Sigmoid colon (tissue), 7 donors: ENCODE data around the gene SYNGR1. TPM values are rescaled to one million over a fixed set of nuclear protein-coding genes. Genes with fewer than 3 reads are reported as not detected.

Source experiments
- DNase-seq: peaks from one replicate; pipeline ENCODE4 v3.0.0-alpha.2; 2019
- H3K27ac ChIP-seq, 4 donors: fragments of 200-600 bp; sonication (generic); one replicate each; pipeline ENCODE4 v1.5.1; 2016 to 2019; ENCODE audit warnings: mild to moderate bottlenecking in 1 of 4
- H3K27me3 ChIP-seq, 3 donors: fragments of 200-600 bp; sonication (generic); one replicate each; pipeline ENCODE4 v1.5.1; 2019; ENCODE audit warnings: mild to moderate bottlenecking in 1 of 3
- H3K36me3 ChIP-seq, 4 donors: fragments of 200-600 bp; sonication (generic); one replicate each; pipeline ENCODE4 v1.5.1; 2016 to 2019
- H3K4me1 ChIP-seq, 4 donors: fragments of 200-600 bp; sonication (generic); one replicate each; pipeline ENCODE4 v1.5.1; 2017 to 2019
- H3K4me3 ChIP-seq, 4 donors: fragments of 200-600 bp; sonication (generic); one replicate each; pipeline ENCODE4 v1.5.1; 2017 to 2019; ENCODE audit warnings: mild to moderate bottlenecking in 2 of 4, moderate library complexity in 1 of 4
- H3K9me3 ChIP-seq, 4 donors: fragments of 200-600 bp in 3 of 4; sonication (generic) in 3 of 4; one replicate each; pipeline versions ENCODE4 v1.5.1 to v1.6.1; 2013 to 2019
- EP300 ChIP-seq, 4 donors: sonication (generic); formaldehyde crosslinking; IDR thresholded peaks; one replicate each; pipeline ENCODE4 v1.6.1; 2017; ENCODE audit warnings: antibody characterized with exemption in 4 of 4
- POLR2A ChIP-seq, 2 donors: fragments of 450-650 bp; IDR thresholded peaks; one replicate each; pipeline ENCODE4 v1.6.1; 2016; ENCODE audit warnings: antibody characterized with exemption in 2 of 2, mild to moderate bottlenecking in 2 of 2, moderate library complexity in 2 of 2
- POLR2AphosphoS5 ChIP-seq, 4 donors: sonication (generic); formaldehyde crosslinking; IDR thresholded peaks; one replicate each; pipeline ENCODE4 v1.6.1; 2017; ENCODE audit warnings: antibody characterized with exemption in 4 of 4
- WGBS, 2 donors: extraction: QIAGEN DNeasy Blood & Tissue Kit; methylation state at CpG; one replicate each; pipeline ENCODE4 v1.1.7; 2013; 5-methylcytosine and 5-hydroxymethylcytosine counted together
- intact Hi-C: fragments of 100-400 bp; cut with DNase I; formaldehyde crosslinking; loops from one replicate; pipeline ENCODE4 v1.15.1; 2023
- polyA plus RNA-seq, 3 donors: library from polyadenylated mRNA; stranded (reverse); fragments of 200-250 nt; gene quantifications; one replicate each; pipeline ENCODE4 v1.2.3, GENCODE V29; 2013
- total RNA-seq, 4 donors: library from RNA; depleted of rRNA; stranded (reverse); fragments of >200 nt; gene quantifications; one replicate each; pipeline ENCODE4 v1.1.0, GENCODE V29; 2016
- TF ChIP-seq, protein P1 (sequence below), 4 experiments: fragments of 450-650 bp in 3 of 4; fragments of 200-600 bp in 1 of 4; IDR thresholded peaks; one replicate each; pipeline ENCODE4 v1.5.1; 2016 to 2019; ENCODE audit warnings: antibody characterized with exemption in 4 of 4, mild to moderate bottlenecking in 3 of 4, moderate library complexity in 2 of 4
- donor health status: healthy with polysubstance abuse.
- donor health status: Bipolar disorder and iron deficiency.
- donor health status: healthy.

Gene SYNGR1
- total and polyA plus RNA-seq, 7 donors: 0.69 to 29.4 (median 14.5) TPM

DNA sequence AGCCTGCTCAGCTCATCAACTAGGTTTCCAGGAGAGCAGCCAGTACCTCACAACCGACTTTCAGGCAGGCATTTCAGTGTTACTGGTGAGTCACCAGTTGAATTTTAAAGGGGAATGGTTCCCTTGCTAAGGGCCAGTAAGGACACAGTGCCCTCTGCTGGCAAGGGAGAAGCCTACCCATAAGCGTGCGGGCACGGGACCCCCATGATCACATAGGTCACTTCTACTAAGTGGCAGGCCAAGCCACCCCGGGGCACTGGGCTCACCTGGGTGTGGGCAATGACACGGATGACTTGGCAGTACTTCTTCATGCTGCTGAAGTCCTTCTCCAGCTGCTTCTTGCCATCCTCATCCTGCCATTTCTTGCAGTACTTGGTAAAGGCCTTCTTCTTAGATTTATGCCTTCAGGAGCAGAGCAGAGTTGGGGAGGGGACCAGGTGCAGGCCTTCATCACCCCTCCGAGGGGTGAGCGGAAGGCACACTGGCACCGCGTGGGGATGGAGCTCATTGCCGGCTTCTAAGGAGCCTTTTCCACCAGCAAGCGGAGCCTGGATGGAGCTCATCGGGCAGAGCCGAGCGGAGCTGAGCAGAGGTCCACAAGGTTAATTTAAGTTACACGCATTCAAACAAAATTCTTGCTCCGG, 33.2 kb upstream of the SYNGR1 start:
- DNase-seq: peak; percentile 89
- H3K36me3 ChIP-seq: peaks cover 50 to 67% (median 58%) of the 10 kb centered on the region in 4 donors
- peaks cover 0 to 56% (median 44%) of the 10 kb centered on the region in 4 donors for H3K4me1 ChIP-seq
- intact Hi-C loops: loop anchor here (1.0 to 5.0 kb wide), 4 partner anchors 145 to 614 kb away; partner anchors contain the start of genes APOBEC3C and JOSD1
- H3K4me3 ChIP-seq: peak overlapping the region in 2 of 4 donors; percentile 3 to 22
- H3K9me3 ChIP-seq: no peaks in the 10 kb centered on the region
- H3K27ac ChIP-seq: peak overlapping the region; percentile 68 to 99 (median 92)
- TF ChIP-seq, protein P1, sequence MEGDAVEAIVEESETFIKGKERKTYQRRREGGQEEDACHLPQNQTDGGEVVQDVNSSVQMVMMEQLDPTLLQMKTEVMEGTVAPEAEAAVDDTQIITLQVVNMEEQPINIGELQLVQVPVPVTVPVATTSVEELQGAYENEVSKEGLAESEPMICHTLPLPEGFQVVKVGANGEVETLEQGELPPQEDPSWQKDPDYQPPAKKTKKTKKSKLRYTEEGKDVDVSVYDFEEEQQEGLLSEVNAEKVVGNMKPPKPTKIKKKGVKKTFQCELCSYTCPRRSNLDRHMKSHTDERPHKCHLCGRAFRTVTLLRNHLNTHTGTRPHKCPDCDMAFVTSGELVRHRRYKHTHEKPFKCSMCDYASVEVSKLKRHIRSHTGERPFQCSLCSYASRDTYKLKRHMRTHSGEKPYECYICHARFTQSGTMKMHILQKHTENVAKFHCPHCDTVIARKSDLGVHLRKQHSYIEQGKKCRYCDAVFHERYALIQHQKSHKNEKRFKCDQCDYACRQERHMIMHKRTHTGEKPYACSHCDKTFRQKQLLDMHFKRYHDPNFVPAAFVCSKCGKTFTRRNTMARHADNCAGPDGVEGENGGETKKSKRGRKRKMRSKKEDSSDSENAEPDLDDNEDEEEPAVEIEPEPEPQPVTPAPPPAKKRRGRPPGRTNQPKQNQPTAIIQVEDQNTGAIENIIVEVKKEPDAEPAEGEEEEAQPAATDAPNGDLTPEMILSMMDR (IDR thresholded peaks at IDR 0.05): peak; percentile 79 to 87 (median 84)
- no peak for TF ChIP-seq POLR2A (IDR thresholded peaks at IDR 0.05)
- TF ChIP-seq EP300 (IDR thresholded peaks at IDR 0.05): no peak
- TF ChIP-seq POLR2AphosphoS5 (IDR thresholded peaks at IDR 0.05): peak in 3 of 4 donors; percentile 28 to 64 (median 38)
- WGBS, 2 donors: 41 to 52% methylated on average over 17 of the region's 17 CpGs
- no peaks in the 10 kb centered on the region for H3K27me3 ChIP-seq

DNA sequence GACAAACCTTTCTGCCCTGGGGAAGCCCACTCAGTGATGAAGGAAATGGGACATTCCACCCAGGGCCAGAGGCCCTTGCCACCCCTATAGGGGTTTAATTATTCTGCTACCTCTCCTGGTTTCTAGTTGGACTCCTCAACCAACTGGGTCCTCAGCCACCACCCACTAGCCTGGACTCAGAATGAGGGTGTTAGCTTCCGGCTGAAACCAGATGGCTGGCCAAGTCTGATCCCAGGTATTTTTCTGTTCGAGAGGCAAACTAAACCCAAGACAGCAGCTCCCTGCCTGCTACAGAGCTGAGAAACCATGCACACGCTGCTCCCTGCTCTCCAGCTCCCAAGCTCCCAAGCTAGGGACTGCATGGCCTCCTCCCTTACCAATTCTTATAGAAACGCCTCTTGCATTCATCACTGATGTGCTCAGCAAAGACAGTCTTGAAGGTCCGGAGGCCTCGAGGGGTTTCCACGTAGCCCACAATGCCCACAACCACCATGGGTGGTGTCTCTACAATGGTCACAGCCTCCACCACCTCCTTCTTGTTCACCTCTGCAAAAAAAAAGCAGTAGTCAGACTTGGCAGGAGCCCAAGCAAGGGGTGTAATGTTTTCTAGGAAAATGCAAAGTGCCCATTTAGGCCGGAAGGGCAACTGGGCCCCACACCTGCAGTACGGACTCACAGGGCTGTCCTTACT, 32.6 kb upstream of the SYNGR1 start:
- no peak for DNase-seq
- 18 to 52% methylated on average over 9 of the region's 9 CpGs for WGBS, 2 donors
- intact Hi-C loops: loop anchor here (1.0 to 5.0 kb wide), 4 partner anchors 146 to 615 kb away; partner anchors contain the start of genes APOBEC3C and JOSD1
- Histone ChIP-seq H3K4me1 (peaks cover 0 to 56% (median 44%) of the 10 kb centered on the region in 4 donors), H3K4me3 (peak overlapping the region in 1 of 4 donors; percentile 83), H3K27ac (peak overlapping the region; percentile 92 to 99 (median 96)), H3K9me3 (no peaks in the 10 kb centered on the region), H3K27me3 (no peaks in the 10 kb centered on the region), H3K36me3 (peaks cover 45 to 60% (median 53%) of the 10 kb centered on the region in 4 donors)
- TF ChIP-seq POLR2A (IDR thresholded peaks at IDR 0.05) (no peak), EP300 (IDR thresholded peaks at IDR 0.05) (no peak), POLR2AphosphoS5 (IDR thresholded peaks at IDR 0.05) (no peak)
- TF ChIP-seq, protein P1 (IDR thresholded peaks at IDR 0.05): no peak

DNA sequence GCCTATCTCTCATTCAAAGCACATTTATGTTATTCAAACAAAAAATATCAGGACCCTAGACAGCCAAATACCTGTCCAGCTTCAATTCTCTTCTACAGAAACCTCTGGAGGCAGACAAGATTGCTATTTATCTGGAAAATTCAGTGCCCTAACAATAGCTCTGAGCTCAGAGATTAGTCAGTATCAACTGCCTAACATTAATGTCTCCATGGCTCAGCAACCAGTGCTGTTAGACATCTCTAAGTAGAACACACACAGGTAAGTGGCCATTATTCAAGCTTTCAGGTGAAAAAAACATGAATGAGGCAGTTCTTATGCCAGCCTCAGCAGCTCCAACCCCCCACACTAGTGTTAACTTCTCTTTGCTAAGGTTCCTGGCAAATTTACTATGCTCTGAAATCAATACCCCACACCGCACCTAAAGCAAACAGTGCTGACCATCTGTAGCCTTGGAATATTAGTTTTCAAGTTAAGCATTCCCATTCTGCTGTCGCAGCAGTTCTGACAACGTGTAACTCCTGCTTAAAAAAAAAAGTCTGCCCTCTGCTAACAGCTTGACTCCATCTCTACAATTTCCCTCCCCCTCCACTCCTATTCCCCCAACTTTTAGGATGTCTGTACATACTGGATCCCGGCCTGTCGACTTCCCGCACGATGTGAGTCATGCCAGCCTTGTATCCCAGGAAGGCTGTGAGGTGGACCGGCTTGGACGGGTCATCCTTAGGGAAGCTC, 31.9 kb upstream of the SYNGR1 start:
- intact Hi-C loops: loop anchor here (1.0 to 5.0 kb wide), 6 partner anchors 147 to 616 kb away; partner anchors contain the start of genes APOBEC3C, CBX6, CBX7 and JOSD1
- Histone ChIP-seq H3K36me3 (peaks cover 37 to 53% (median 46%) of the 10 kb centered on the region in 4 donors), H3K27ac (peak overlapping the region; percentile 92 to 99 (median 96)), H3K27me3 (no peaks in the 10 kb centered on the region), H3K4me3 (peak overlapping the region in 3 of 4 donors; percentile 61 to 83 (median 72)), H3K4me1 (peaks cover 0 to 56% (median 44%) of the 10 kb centered on the region in 4 donors), H3K9me3 (no peaks in the 10 kb centered on the region)
- 5 to 32% methylated on average over 9 of the region's 9 CpGs for WGBS, 2 donors
- TF ChIP-seq, protein P1 (IDR thresholded peaks at IDR 0.05): no peak
- TF ChIP-seq POLR2AphosphoS5 (IDR thresholded peaks at IDR 0.05): peak in 1 of 4 donors; percentile 14
- DNase-seq: no peak

DNA sequence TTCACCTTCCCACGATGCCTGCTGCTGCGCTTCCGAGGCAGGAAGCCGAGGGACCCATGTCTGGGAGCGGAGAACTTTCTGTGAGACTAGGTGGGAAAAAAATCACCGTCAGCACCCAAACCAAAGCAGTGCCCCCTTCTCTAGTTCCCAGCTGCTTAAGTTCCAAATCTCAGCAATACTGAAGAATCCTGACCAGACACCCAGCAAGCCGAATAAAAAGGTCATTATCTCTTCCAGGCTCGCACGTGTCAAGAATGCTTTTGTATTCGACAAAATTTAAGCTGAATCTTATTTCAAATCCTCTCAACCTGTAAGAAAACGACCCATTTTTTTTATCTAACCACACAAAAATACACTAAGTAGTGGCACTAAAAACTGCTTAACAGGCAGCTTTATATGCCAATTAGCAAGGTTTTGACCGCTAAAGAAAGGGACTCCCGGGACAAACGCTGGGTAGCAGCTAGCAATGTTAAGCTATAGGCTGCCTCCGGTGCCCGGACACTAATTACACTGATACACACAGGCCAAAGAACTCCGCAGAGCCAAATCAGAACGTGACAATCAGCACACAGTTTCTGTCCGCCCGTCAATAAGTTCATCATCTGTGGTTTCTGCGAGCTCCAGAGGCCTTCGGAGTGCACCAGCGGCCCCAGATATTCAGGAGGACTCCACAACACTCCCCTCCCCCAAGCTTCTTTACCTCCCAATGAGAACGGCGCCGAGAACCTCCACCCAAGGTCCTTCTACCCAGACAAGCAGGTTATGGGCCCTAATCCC, 31.1 kb upstream of the SYNGR1 start:
- H3K27ac ChIP-seq: peak overlapping the region; percentile 92 to 99 (median 96)
- no peak for DNase-seq
- peaks cover 0 to 56% (median 44%) of the 10 kb centered on the region in 4 donors for H3K4me1 ChIP-seq
- WGBS, 2 donors: 1 to 6% methylated on average over 26 of the region's 26 CpGs
- no peak for TF ChIP-seq EP300 (IDR thresholded peaks at IDR 0.05)
- TF ChIP-seq POLR2AphosphoS5 (IDR thresholded peaks at IDR 0.05): no peak
- TF ChIP-seq, protein P1 (IDR thresholded peaks at IDR 0.05): no peak
- no peak for TF ChIP-seq POLR2A (IDR thresholded peaks at IDR 0.05)
- H3K9me3 ChIP-seq: no peaks in the 10 kb centered on the region
- no peaks in the 10 kb centered on the region for H3K27me3 ChIP-seq
- intact Hi-C loops: loop anchor here (2.0 to 5.0 kb wide), 5 partner anchors 166 to 616 kb away; partner anchors contain the start of genes APOBEC3C, CBX6, CBX7 and JOSD1
- peak overlapping the region; percentile 61 to 83 (median 76) for H3K4me3 ChIP-seq
- H3K36me3 ChIP-seq: peaks cover 30 to 46% (median 38%) of the 10 kb centered on the region in 4 donors
